Fibroblast of lung (primary cell): Measurements from ENCODE around the gene NDUFV1. TPM values are rescaled to one million over a fixed set of nuclear protein-coding genes. Genes with fewer than 3 reads are reported as not detected.

Experiments
- DNase-seq, 2 donors: peaks; one replicate each; pipeline versions ENCODE4 v3.0.0 to v3.0.0-alpha.2; 2010; ENCODE audit warnings: low read depth in 2 of 2
- H2AFZ ChIP-seq: 2 replicates; pipeline ENCODE4 v1.5.1; 2012; ENCODE audit warnings: low read length, control low read depth, inconsistent platforms
- H3K27ac ChIP-seq: 2 replicates; pipeline ENCODE4 v1.5.1; 2011; ENCODE audit warnings: low read length, control low read depth; ENCODE audit not compliant: insufficient read depth
- H3K27me3 ChIP-seq: 2 replicates; pipeline ENCODE4 v1.5.1; 2011; ENCODE audit warnings: mild to moderate bottlenecking, low read length; ENCODE audit not compliant: control insufficient read depth, insufficient read depth
- H3K36me3 ChIP-seq: 2 replicates; pipeline ENCODE4 v1.5.1; 2011; ENCODE audit warnings: low read length; ENCODE audit not compliant: control insufficient read depth, insufficient read depth
- H3K4me1 ChIP-seq: 2 replicates; pipeline ENCODE4 v1.5.1; 2011; ENCODE audit warnings: low read length; ENCODE audit not compliant: control insufficient read depth, insufficient read depth; ENCODE audit errors: extremely low read depth
- H3K4me2 ChIP-seq: 2 replicates; pipeline ENCODE4 v1.5.1; 2011; ENCODE audit warnings: low read length, control low read depth; ENCODE audit not compliant: insufficient read depth; ENCODE audit errors: extremely low read depth
- H3K4me3 ChIP-seq, 4 experiments: fragments of 200-600 bp in 1 of 4; sonication (generic) in 1 of 4; replicated peaks in 1 of 4; 2 replicates each; pipeline ENCODE4 v1.5.1; 2011 to 2016; ENCODE audit warnings: low read length in 4 of 4, low read depth in 3 of 4, mild to moderate bottlenecking in 3 of 4, control low read depth in 2 of 4, inconsistent platforms in 1 of 4, mixed read lengths in 1 of 4; ENCODE audit not compliant: insufficient read depth in 1 of 4; ENCODE audit errors: control extremely low read depth in 1 of 4
- H3K79me2 ChIP-seq: 2 replicates; pipeline ENCODE4 v1.5.1; 2012; ENCODE audit warnings: mild to moderate bottlenecking, low read length, inconsistent platforms; ENCODE audit not compliant: control insufficient read depth, insufficient read depth
- H3K9ac ChIP-seq: 2 replicates; pipeline ENCODE4 v1.5.1; 2011; ENCODE audit warnings: mild to moderate bottlenecking, low read length, control low read depth; ENCODE audit not compliant: insufficient read depth
- H3K9me3 ChIP-seq: 2 replicates; pipeline ENCODE4 v1.5.1; 2012; ENCODE audit warnings: low read depth, low read length; ENCODE audit not compliant: control insufficient read depth, insufficient read depth
- H4K20me1 ChIP-seq: 2 replicates; pipeline ENCODE4 v1.5.1; 2011; ENCODE audit warnings: low read length; ENCODE audit not compliant: control insufficient read depth, insufficient read depth; ENCODE audit errors: extremely low read depth
- EZH2 ChIP-seq: IDR thresholded peaks from 2 replicates; pipeline ENCODE4 v1.5.1; 2012; ENCODE audit warnings: low read length, control low read depth, mild to moderate bottlenecking; ENCODE audit errors: missing control alignments
- polyA plus RNA-seq, 2 donors: library from polyadenylated mRNA; depleted of rRNA in 1 of 2; stranded (reverse) in 1 of 2; unstranded in 1 of 2; fragments of >200 nt; gene quantifications; 2 replicates each; pipeline ENCODE4 v1.2.1, GENCODE V29; 2011 to 2012; ENCODE audit warnings: missing spikeins in 1 of 2
- total RNA-seq: library from RNA; depleted of rRNA; stranded (reverse); fragments of >200 nt; gene quantifications from 2 replicates; pipeline ENCODE4 v1.2.1, GENCODE V29; 2014
- TF ChIP-seq, protein P1 (sequence below), 2 donors: IDR thresholded peaks in 1 of 2; conservative IDR thresholded peaks in 1 of 2; 1 replicate in 1 of 2; 2 replicates in 1 of 2; pipeline ENCODE4 v1.5.1; 2011 to 2012; ENCODE audit warnings: low read length in 2 of 2, control low read depth in 1 of 2, inconsistent platforms in 1 of 2, low read depth in 1 of 2, mild to moderate bottlenecking in 1 of 2

Gene NDUFV1
- total and polyA plus RNA-seq, 2 donors (not counting 1 experiment from before 2014, with no cell fraction given), result 64.9 to 171 TPM

DNA sequence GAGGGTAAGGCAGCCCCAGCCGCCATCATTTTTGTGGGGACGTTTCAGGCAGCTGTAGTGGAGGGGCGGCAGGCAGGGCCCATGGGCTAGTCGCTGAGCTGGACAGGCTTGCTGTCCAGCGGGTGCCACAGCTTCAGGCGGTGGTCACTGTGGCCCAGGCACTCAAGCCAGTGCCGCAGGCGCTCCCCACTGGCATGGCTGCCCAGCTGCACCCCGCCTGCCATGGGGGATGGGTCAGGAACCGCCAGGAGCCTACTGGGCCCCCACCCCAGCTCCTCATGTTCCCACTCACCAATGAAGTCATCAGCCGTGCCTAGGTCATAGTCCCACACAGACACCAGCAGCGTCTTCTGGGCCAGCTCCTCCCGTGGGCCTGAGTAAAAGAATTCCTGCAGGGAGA is 6.0 kb downstream of the NDUFV1 start:
- Histone ChIP-seq H3K9me3 (no peaks in the 10 kb centered on the region), H3K9ac (no peak overlapping the region), H3K27me3 (peaks cover 15% of the 10 kb centered on the region), H3K4me2 (no peak overlapping the region), H4K20me1 (no peaks in the 10 kb centered on the region), H3K36me3 (peaks cover 12% of the 10 kb centered on the region), H3K79me2 (no peaks in the 10 kb centered on the region), H2AFZ (no peak overlapping the region), H3K4me3 (no peak overlapping the region), H3K27ac (no peak overlapping the region), H3K4me1 (no peaks in the 10 kb centered on the region)
- no peak for TF ChIP-seq EZH2
- TF ChIP-seq, protein P1, sequence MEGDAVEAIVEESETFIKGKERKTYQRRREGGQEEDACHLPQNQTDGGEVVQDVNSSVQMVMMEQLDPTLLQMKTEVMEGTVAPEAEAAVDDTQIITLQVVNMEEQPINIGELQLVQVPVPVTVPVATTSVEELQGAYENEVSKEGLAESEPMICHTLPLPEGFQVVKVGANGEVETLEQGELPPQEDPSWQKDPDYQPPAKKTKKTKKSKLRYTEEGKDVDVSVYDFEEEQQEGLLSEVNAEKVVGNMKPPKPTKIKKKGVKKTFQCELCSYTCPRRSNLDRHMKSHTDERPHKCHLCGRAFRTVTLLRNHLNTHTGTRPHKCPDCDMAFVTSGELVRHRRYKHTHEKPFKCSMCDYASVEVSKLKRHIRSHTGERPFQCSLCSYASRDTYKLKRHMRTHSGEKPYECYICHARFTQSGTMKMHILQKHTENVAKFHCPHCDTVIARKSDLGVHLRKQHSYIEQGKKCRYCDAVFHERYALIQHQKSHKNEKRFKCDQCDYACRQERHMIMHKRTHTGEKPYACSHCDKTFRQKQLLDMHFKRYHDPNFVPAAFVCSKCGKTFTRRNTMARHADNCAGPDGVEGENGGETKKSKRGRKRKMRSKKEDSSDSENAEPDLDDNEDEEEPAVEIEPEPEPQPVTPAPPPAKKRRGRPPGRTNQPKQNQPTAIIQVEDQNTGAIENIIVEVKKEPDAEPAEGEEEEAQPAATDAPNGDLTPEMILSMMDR (conservative IDR thresholded peaks at IDR 0.05 in 1 of 2, IDR thresholded peaks at IDR 0.05 in 1 of 2; ENCODE audit: low read depth in 1 of 2, low read length in 2 of 2), result no peak
- no peak for DNase-seq

DNA sequence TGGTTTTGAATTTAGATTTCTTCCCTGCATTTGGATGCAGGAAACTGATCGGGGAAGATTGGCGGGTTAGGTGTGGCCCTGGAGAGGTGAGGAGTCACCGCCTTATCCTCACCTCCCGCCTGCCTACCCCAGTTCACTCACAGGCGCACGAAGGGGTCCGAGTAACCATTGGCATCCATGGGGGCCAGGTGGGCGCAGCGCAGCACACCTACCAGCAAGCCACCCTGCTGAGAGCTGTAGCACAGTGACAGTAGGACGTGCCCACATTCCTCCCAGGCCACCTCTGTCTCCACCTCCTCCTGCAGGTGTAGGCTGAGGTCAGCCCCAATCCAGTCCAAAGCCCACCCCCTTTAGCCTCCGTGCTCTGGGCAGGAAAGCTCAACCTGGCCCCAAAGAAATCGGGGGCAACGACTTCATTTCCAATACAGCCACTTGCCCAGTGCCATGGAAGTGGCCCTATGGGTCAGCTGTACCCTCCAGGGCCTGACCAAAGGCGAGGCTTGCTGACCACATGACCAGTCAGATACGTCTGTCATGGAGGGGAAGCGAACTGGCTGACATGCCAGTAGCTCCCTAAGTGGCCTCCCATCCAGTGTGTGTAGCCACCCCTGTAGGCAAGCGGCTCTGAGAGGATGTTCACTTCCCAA is 6.7 kb downstream of the NDUFV1 start:
- Histone ChIP-seq H3K4me2 (no peak overlapping the region), H3K9me3 (no peaks in the 10 kb centered on the region), H3K36me3 (peaks cover 11% of the 10 kb centered on the region), H3K27ac (no peak overlapping the region), H3K79me2 (no peaks in the 10 kb centered on the region), H4K20me1 (no peaks in the 10 kb centered on the region), H3K9ac (no peak overlapping the region), H3K27me3 (peaks cover 15% of the 10 kb centered on the region), H3K4me1 (no peaks in the 10 kb centered on the region), H2AFZ (no peak overlapping the region), H3K4me3 (no peak overlapping the region)
- TF ChIP-seq, protein P1 (conservative IDR thresholded peaks at IDR 0.05 in 1 of 2, IDR thresholded peaks at IDR 0.05 in 1 of 2; ENCODE audit: low read depth in 1 of 2, low read length in 2 of 2), result no peak
- no peak for TF ChIP-seq EZH2
- DNase-seq, result no peak

DNA sequence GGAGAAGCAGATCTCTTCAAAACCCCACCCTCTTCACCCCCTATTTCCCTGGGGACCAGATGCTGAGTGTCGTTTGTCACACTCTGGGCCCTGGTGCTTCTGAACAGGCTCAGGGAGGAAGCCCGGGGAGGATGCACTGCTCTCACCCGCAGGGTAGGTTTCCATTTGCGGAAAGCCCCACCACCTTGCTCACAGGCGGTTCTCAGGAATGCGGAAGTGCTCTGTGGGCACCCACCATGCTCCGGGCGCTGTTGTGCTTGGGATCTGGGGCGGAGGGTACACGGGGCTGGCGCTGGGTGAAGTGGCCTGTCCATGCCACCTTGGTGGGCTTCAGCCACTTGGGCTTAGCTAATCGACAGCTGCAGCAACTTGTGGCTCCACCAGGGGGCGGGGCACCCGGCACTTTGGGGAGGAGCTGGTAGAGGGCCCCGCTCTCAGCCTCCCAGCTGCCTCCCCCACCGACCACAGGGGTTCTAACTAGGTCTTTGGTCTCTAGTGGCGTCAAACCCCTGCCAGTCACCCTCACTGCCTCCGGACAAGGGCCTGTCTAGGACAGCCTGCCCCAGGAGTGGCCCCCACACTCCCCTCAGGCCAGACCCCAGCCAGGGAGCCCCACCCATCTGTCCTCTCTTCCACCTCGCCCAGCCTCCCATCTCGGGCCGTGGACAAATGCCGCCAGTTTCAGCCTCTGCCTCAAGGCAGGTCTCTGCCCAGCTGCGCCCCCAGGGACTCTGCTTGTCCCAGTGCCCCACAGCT is 7.4 kb downstream of the NDUFV1 start:
- no peak overlapping the region for H3K4me2 ChIP-seq

More for the DNA sequence above, 7.4 kb downstream of the NDUFV1 start:
- Histone ChIP-seq H3K9me3 (no peaks in the 10 kb centered on the region), H4K20me1 (no peaks in the 10 kb centered on the region), H3K9ac (no peak overlapping the region), H2AFZ (no peak overlapping the region), H3K79me2 (no peaks in the 10 kb centered on the region), H3K36me3 (peaks cover 6% of the 10 kb centered on the region), H3K4me3 (peak overlapping the region in 1 of 4 experiments; percentile 21), H3K27ac (no peak overlapping the region), H3K27me3 (peaks cover 15% of the 10 kb centered on the region), H3K4me1 (no peaks in the 10 kb centered on the region)
- peak; percentile 16 to 26 for DNase-seq
- no peak for TF ChIP-seq EZH2
- TF ChIP-seq, protein P1 (conservative IDR thresholded peaks at IDR 0.05 in 1 of 2, IDR thresholded peaks at IDR 0.05 in 1 of 2; ENCODE audit: low read depth in 1 of 2, low read length in 2 of 2), result peak; percentile 54 to 71
